ENCODE data around the gene OR8G5.
"Not testable (repeated sequence)": the region's sequence is repeated elsewhere in the genome, so short reads cannot be mapped to it uniquely, and the experiment has no call there.

The OR8G5 gene, protein sequence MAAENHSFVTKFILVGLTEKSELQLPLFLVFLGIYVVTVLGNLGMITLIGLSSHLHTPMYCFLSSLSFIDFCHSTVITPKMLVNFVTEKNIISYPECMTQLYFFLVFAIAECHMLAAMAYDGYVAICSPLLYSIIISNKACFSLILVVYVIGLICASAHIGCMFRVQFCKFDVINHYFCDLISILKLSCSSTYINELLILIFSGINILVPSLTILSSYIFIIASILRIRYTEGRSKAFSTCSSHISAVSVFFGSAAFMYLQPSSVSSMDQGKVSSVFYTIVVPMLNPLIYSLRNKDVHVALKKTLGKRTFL

DNA sequence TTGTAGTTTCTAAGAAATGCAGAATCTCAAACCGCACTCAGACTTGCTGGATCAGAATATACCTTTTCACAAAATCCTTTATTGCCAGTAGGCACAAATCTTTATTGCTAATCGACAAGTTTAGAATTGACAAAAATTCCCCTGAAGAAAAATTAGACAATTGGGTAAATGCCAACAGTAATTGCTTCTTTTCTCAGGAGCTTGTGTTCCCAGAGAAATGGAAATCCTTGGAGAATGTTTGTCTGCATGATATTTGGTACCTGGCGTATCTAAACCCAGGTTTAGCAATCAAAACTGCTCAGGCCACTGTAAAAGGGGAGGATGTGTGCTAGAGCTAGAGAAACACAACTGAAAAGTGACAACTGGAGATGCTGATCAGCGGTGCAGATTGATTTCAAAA lies at the start of gene OR8G5:
OR8G5 (plus strand) TSS at position 301 of the 400 bp plus-strand sequence. CDS start 8,556 bp downstream, outside the sequence.
- no peak for DNase-seq

DNA sequence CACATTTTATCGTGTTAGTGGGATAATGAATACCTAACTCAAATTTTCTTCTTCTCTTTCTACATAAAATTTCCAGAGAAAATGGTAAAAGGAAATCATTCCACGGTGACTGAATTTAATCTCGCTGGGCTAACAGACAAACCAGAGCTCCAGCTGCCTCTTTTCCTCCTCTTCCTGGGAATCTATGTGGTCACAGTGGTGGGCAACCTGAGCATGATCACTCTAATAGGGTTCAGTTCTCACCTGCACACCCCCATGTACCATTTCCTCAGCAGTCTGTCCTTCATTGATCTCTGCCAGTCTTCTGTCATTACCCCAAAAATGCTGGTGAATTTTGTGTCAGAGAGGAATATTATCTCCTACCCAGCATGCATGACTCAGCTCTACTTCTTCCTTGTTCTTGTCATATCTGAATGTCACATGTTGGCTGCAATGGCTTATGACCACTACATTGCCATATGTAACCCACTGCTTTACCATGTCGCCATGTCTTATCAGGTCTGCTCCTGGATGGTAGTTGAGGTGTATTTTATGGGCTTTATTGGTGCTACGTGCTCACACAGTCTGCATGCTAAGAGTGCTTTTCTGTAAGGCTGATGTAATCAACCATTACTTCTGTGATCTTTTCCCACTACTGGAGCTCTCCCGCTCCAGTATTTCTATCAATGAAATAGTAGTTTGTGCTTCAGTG lies 48.9 kb upstream of the OR8G5 start:
- DNase-seq: no peak

DNA sequence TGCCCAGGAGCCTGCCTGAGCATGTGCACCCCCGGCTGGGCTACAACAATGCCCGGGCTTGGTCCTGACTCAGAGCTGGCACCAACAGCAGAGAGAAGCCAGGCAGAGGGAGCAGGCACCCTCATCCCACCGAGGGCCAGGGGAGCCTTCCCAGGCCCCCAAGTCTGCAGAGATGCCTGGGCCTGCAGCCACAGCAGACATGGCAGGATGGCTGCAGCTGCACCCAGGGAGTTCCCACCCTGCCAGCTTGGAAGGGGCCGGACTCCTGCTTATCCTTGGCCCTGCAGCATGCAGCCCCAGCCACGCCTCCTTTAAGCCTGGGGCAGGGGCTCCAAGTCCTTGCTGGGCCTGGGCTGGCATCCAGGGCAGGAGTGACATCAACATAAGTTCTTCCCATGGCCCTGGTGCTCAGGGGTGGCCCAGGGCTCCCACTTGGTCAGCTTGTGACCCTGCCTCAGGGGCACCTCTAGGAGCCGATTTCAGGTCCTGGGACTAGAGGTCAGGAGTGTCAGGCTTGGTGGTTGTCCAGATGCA lies 46.3 kb upstream of the OR8G5 start:
- no peak for DNase-seq

DNA sequence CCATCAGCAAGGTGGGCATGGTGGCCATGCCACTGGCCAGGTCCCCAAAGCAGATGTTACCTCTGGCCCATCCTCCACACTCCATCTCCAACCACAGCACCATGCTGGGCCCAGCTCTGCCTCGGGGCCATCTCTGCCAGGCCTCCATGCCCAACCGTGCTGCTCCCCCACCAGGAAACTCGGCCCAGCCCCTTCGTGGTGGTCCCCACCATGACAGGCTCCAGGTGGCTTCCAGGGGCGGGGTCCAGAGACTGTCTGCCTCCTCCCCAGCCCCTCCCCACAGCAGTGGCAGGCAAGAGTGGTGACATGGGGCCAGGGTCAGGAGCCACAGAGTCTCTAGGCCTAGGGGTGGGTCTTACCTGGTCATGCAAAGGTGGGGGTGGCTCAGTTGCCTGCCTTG lies 45.8 kb upstream of the OR8G5 start:
- DNase-seq: no peak

DNA sequence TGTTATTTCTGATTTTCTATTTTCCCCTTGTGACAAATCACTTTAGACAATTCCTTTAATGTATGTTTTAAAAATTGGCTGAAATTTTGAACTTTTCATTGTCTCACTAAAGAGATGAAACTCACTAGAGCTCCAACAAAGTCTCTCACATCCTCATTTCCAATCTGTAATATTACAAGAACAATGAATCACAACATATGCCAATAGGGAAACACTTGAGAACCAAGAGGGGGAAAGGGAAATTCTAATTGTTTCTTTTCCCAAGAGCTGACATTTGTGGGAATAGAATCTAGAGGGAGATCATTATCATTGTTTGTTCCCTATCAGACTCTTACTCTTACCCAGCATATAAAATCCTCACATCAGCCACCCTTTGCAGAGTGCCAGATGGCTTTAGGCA lies 44.9 kb upstream of the OR8G5 start:
- DNase-seq: no peak

DNA sequence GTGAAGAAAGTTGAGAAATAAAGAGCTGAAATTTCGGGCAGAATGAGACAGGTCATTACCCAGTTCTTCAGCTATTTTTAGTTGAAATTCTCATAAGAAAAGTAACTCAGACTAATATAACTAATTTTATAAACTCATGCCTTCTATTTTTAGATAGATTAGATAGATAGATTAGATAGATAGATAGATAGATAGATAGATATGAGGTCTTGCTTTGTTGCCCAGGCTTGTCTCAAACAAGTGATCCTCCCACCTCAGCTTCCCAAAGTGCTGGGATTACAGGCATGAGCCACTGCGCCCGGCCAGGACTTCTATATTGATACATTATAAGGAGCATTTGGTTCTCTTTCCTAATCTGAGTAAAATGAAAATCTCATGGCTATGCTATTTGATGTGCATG lies 42.1 kb upstream of the OR8G5 start:
- DNase-seq: no peak

DNA sequence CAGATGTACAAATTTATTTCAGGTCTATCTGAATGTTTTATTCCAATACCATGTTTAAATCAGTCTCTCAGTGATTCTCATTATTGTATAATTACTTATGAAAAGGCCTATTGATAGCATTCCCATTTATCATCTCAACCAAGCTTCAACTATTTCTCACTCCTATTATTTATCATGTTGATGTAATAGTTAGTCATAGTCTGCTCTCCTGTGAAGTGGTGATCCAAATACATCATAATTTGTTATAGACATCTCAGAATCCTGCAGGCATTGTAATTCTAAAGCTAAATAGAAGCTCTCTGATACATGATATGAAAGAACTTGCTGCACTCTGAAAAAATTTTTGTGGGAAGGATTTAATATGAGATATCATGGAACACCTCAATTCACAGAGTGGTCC lies 37.0 kb upstream of the OR8G5 start:
- DNase-seq: no peak

DNA sequence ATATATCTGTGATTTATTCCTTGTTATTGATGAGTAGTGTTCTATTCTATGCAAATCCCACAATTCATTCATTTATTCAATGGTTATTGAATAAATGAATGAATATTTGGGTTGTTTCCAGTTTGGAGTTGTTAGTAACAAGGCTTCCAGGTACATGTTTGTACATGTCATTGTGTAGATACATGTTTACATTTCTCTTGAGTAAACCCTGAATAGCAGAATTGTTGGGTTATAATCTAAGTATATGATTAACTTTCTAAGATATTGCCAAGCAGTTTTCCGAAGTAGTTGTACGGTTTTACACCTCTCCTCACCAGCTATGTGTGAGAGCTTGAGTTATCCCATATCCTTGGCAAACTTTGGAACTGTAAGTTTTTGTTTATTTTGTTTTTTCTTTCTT lies 33.8 kb upstream of the OR8G5 start:
- DNase-seq: no peak

DNA sequence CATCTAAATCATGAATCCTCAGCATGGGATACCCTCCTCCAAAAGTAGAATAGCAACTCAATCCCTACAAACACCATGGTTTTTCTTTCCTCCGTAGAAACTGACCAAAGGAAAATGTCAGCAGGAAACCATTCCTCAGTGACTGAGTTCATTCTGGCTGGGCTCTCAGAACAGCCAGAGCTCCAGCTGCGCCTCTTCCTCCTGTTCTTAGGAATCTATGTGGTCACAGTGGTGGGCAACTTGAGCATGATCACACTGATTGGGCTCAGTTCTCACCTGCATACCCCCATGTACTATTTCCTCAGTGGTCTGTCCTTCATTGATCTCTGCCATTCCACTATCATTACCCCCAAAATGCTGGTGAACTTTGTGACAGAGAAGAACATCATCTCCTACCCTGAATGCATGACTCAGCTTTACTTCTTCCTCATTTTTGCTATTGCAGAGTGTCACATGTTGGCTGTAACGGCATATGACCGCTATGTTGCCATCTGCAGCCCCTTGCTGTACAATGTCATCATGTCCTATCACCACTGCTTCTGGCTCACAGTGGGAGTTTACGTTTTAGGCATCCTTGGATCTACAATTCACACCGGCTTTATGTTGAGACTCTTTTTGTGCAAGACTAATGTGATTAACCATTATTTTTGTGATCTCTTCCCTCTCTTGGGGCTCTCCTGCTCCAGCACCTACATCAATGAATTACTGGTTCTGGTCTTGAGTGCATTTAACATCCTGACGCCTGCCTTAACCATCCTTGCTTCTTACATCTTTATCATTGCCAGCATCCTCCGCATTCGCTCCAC lies 31.4 kb upstream of the OR8G5 start:
- not testable (repeated sequence) for DNase-seq

DNA sequence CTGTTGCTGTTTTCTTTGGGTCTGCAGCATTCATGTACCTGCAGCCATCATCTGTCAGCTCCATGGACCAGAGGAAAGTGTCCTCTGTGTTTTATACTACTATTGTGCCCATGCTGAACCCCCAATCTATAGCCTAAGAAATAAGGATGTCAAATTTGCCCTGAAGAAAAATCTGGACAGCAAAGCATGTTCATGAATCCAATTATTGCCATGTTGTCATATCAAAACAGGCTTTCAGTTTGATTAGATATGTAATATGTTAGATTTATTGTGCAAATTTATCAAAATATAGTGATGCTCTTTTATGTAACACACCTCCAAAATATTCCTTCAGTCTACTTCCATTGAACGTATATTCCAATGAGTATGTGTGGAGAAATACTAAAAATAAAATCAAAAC lies 30.7 kb upstream of the OR8G5 start:
- DNase-seq: no peak

DNA sequence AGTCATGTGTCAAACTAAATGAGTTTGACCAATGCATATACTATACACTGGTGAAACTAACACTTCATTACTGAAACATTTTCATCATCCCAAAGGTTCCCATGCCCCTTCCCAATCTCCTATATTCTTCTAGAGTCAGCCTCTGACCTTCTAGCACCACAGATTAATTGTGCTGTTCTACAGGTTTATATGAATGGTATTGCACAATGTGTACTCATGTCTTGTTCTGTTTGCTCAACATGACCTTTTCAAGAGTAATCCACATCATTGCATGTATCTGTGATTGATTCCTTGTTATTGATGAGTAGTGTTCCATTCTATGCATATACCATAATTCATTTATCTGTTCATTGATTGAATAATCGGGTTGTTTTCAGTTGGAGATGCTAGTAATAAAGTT lies 22.8 kb upstream of the OR8G5 start:
- no peak for DNase-seq

DNA sequence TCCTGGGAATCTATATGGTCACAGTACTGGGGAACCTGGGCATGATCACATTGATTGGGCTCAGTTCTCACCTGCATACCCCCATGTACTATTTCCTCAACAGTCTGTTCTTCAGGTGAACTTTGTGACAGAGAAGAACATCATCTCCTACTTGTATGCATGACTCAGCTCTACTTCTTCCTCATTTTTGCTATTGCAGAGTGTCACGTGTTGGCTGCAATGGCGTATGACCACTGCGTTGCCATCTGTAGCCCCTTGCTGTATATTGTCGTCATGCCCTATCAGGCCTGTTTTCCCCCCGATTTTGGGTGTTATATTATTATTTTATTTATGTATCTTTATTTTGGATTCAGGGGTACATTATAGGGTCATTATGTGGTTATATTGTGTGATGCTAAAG lies 17.7 kb upstream of the OR8G5 start:
- no peak for DNase-seq

DNA sequence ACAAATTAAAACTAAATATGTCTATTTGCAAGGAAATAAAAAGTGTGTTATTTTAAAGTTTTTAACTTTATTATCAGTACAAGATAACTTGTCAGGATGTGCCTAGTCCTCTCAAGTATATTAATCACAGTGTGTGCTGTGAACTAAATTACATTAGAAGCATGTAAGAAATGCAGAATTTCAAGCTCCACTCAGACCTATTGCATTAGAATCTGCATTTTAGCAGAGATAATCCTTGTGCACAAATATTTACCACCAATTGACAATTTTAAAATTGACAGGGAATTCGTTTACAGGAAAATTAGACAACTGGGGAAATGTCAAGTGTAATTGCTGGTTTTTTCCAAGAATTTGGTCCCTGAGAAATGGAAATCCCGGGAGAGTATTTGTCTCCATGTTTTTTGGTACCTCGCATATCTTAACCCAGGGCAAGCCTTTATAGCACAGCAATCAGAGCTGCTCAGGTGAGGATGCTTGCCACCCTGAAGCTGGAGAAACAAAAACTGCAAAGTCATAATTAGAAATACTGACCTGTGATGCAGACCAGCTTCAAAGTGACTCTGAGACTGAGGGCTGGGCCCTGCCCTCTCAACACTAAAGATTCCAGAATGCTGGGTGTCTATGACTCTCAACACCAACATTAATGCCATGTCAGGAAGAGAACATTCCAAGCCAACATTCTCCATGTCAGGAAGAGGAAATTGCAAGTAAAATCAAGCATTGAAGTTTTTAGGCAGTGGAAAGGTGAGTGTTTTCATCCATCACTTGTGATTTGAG lies 15.4 kb upstream of the OR8G5 start, which contains the start of gene OR8G1:
OR8G1 (plus strand) TSS at position 475 of the 777 bp plus-strand sequence. CDS start 8,581 bp downstream, outside the sequence.
- DNase-seq: no peak

DNA sequence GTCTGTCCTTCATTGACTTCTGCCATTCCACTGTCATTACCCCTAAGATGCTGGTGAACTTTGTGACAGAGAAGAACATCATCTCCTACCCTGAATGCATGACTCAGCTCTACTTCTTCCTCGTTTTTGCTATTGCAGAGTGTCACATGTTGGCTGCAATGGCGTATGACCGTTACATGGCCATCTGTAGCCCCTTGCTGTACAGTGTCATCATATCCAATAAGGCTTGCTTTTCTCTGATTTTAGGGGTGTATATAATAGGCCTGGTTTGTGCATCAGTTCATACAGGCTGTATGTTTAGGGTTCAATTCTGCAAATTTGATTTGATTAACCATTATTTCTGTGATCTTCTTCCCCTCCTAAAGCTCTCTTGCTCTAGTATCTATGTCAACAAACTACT lies 6.3 kb upstream of the OR8G5 start:
- not testable (repeated sequence) for DNase-seq

DNA sequence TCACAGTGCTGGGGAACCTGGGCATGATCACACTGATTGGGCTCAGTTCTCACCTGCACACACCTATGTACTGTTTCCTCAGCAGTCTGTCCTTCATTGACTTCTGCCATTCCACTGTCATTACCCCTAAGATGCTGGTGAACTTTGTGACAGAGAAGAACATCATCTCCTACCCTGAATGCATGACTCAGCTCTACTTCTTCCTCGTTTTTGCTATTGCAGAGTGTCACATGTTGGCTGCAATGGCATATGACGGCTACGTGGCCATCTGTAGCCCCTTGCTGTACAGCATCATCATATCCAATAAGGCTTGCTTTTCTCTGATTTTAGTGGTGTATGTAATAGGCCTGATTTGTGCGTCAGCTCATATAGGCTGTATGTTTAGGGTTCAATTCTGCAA lies 8.9 kb downstream of the OR8G5 start:
- DNase-seq: not testable (repeated sequence)

DNA sequence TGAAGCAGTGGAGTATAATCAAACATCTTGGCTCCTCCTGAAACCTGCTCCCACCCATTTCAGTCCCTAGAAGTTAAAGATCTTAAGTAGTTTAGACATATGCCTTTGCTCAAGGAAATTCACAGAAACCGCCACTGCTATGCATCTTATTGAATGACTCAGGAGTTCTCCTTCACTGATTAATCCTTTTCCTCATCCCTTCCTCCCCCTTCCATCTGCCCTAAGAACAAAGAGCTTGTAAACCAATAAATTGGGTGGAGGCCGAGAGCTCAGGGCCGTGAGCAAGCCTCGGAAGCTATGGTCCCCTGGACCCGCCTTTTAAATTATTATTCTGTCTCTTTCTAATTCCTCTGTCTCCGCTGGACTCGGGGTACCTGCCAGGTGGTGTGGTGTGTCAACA lies 14.7 kb downstream of the OR8G5 start:
- DNase-seq: not testable (repeated sequence)

DNA sequence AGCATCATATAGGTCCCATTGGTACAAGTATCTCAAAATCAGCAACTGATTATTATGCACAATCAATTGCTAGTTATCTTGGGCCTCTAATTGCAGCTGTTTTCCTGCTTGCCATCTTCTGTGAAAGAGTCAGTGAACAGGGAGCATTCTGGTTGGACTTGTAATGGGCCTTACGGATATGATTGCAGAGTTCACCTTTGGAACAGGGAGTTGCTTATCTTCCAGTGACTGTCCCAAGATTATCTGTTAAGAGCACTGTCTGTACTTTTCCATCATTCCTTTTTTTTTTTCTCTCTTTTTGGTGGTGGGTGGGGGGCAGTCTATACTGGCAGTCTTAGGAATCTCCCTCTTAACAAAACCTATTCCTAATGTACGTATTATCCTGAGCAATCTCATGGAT lies 17.8 kb downstream of the OR8G5 start:
- DNase-seq: no peak

DNA sequence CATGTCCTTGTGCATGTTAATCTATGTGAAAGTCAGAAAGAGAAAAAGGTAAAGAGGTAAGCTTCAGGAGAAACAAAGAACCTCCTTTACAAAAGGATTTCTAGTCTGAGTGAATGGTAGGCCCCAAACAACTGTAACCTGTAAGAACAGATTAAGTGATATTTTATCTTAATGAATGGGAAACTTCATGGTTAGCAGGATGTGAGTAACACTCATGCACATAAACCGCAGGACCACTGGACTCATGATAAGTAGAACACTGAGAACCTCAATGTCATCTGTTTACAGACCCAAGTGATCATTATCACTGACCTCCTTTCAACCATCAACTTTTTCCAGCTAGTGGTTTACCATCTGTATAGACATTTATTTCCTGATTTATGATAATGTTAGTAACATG lies 19.9 kb downstream of the OR8G5 start:
- DNase-seq: no peak

DNA sequence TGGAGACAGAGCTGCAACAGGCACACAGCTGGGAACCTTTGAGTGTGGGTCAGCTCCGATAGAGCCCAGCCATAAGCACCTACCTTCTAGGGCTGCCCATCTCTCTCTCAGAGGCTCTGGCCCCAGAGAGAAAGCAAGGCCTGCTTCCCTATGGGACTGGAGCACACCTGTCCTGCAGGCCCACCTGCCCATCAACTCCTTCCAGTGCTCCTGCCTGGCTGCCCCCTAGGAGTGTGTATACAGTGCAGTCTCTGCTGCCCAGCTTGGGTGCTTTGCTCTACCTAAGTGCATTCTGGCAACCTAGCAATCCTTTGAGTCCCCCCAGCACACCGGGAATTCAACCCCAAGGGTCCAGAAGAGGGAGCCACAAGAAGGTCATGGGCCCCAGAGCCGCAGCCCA lies 21.0 kb downstream of the OR8G5 start:
- no peak for DNase-seq

DNA sequence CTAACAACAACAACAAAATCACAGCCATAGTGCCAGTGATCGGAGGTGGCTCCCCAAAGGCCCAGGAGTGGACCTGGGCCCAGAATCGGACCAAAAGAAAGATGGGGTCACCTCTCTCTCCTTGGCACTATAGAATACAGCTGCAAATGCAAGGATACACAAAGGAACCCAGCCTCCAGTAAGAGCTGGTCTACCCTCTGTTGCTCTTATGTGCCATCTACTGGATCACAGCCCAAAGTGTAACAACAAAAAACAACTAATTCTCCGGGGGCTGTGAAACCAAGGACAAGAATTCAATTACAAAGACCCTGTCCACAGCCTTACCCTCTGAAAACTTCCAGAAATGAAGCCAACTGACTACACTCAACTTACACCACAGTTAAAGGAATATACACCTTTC lies 21.6 kb downstream of the OR8G5 start:
- DNase-seq: no peak

DNA sequence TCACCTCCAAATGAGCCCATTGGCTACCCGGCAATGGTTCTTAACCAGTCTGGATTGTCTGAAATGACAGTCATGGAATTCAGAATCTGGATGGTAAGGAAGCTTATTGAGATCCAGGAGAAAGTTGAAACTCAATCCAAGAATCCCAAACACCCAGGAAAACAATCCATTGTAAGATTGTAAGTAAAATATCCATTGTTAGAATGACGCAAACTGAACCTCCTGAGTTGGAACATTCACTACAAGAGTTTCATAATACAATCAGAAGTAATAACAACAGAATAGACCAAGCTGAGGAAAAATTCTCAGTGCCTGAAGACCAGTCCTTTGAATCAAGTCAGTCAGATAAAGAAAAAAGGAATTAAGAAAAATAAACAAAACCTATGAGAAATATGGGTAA lies 22.1 kb downstream of the OR8G5 start:
- no peak for DNase-seq

DNA sequence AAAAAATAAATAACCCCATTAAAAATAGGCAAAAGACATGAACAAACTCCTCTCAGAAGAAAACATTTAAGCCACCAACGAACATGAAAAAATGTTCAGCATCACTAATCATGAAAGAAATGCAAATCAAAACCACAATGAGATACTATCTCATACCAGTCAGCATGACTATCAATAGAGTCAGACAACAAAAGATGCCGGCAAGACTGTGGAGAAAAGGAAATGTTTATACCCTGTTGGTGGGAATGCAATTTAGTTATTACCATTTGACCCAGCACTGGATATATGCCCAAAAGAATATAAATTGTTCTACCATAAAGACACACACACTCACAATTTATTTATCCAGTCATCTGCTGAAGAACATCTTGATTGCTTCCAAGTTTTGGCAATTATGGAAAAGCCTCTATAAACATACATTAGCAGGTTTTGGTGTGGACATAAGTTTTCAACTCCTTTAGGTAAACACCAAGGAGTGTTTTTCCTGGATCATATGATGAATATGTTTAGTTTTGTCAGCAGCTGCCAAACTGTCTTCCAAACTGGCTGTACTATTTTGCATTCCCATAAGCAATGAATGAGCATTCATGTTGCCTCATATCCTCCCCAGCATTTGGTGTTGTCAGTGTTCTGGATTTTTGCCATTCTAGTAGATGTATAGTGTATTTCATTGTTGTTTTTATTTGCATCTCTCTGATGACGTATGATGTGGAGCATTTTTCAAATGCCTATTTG lies 29.6 kb downstream of the OR8G5 start:
- no peak for DNase-seq
